B cell (primary cell): ENCODE measurements around the gene DBNDD2. TPM values are rescaled to one million over a fixed set of nuclear protein-coding genes. Genes with fewer than 3 reads are reported as not detected.

Experiments used
- ATAC-seq: fragments of 200-7000 bp; cut with Tn5 transposase; one replicate; pipeline ENCODE4 v1.10.0; 2021; ENCODE audit warnings: low read depth, mild to moderate bottlenecking, moderate number of reproducible peaks, moderate library complexity
- CTCF ChIA-PET: fragments of 350-600 bp; sonication (Branson Sonifier 250); formaldehyde crosslinking; loops from one replicate; lab custom pipeline; 2021; ENCODE audit warnings: antibody characterized with exemption, inconsistent platforms; lab: Charles Lee
- POLR2A ChIA-PET: fragments of 350-600 bp; sonication (Branson Sonifier 250); formaldehyde crosslinking; loops from one replicate; lab custom pipeline; 2021; ENCODE audit warnings: antibody characterized with exemption; lab: Charles Lee
- DNase-seq: peaks from one replicate; pipeline ENCODE4 v3.0.0; 2013
- H2AFZ ChIP-seq: 2 replicates; pipeline ENCODE4 v1.6.1; 2012; ENCODE audit warnings: mild to moderate bottlenecking, low read depth, low read length; ENCODE audit not compliant: insufficient read depth, poor library complexity, severe bottlenecking
- H3K27ac ChIP-seq, 2 donors: 1 replicate in 1 of 2; 2 replicates in 1 of 2; pipeline ENCODE4 v1.5.1; 2012 to 2013; ENCODE audit warnings: low read length in 2 of 2, mild to moderate bottlenecking in 2 of 2, moderate library complexity in 1 of 2
- H3K27me3 ChIP-seq, 4 experiments: fragments of 200-600 bp in 1 of 4; sonication (generic) in 1 of 4; replicated peaks in 1 of 4; 1 replicate in 2 of 4; 2 replicates in 2 of 4; pipeline versions ENCODE4 v1.6.1 to v1.7.0; 2013 to 2016; ENCODE audit warnings: low read length in 3 of 4, mild to moderate bottlenecking in 2 of 4, mixed read lengths in 1 of 4, moderate library complexity in 1 of 4; ENCODE audit not compliant: insufficient read depth in 4 of 4, control insufficient read depth in 3 of 4; ENCODE audit errors: control extremely low read depth in 1 of 4
- H3K36me3 ChIP-seq, 2 experiments: replicated peaks in 1 of 2; 1 replicate in 1 of 2; 2 replicates in 1 of 2; pipeline versions ENCODE4 v1.6.1 to v1.7.1; 2013; ENCODE audit warnings: low read length in 1 of 2; ENCODE audit not compliant: insufficient read depth in 2 of 2, control insufficient read depth in 1 of 2; ENCODE audit errors: control extremely low read depth in 1 of 2, extremely low read depth in 1 of 2
- H3K4me1 ChIP-seq, 2 donors: fragments of 200-600 bp in 1 of 2; sonication (generic) in 1 of 2; 1 replicate in 1 of 2; 2 replicates in 1 of 2; pipeline versions ENCODE4 v1.5.1 to v1.6.1; 2013 to 2017; ENCODE audit warnings: low read length in 2 of 2; ENCODE audit not compliant: control insufficient read depth in 2 of 2, insufficient read depth in 2 of 2
- H3K4me2 ChIP-seq: replicated peaks from 2 replicates; pipeline ENCODE3; 2012; ENCODE audit warnings: mild to moderate bottlenecking, low read depth, low read length; ENCODE audit not compliant: poor library complexity, severe bottlenecking
- H3K4me3 ChIP-seq, 5 experiments: fragments of 200-600 bp in 1 of 5; sonication (generic) in 1 of 5; 1 replicate in 3 of 5; 2 replicates in 2 of 5; pipeline versions ENCODE4 v1.5.1 to v1.7.0; 2011 to 2016; ENCODE audit warnings: low read length in 4 of 5, mild to moderate bottlenecking in 4 of 5, low read depth in 2 of 5, control low read depth in 1 of 5, moderate library complexity in 1 of 5; ENCODE audit not compliant: insufficient read depth in 1 of 5; ENCODE audit errors: control extremely low read depth in 1 of 5, extremely low read depth in 1 of 5
- H3K79me2 ChIP-seq: fragments of 200-600 bp; sonication (generic); one replicate; pipeline ENCODE4 v1.6.0; 2016; ENCODE audit warnings: low read length; ENCODE audit not compliant: control insufficient read depth, insufficient read depth
- H3K9ac ChIP-seq: fragments of 200-600 bp; sonication (generic); 2 replicates; pipeline ENCODE4 v1.6.1; 2017; ENCODE audit warnings: mild to moderate bottlenecking, low read length, moderate library complexity
- H3K9me3 ChIP-seq, 3 donors: one replicate each; pipeline versions ENCODE4 v1.6.1 to v1.7.1; 2013; ENCODE audit warnings: low read length in 2 of 3; ENCODE audit not compliant: control insufficient read depth in 2 of 3, insufficient read depth in 1 of 3; ENCODE audit errors: control extremely low read depth in 1 of 3
- H4K20me1 ChIP-seq: 2 replicates; pipeline ENCODE4 v1.6.0; 2012; ENCODE audit warnings: mild to moderate bottlenecking, low read length; ENCODE audit not compliant: insufficient read depth, control insufficient read depth, poor library complexity, severe bottlenecking
- H3K27ac Mint-ChIP-seq: one replicate; pipeline ENCODE4 v1.8.0; 2021; ENCODE audit warnings: mixed read lengths
- H3K27me3 Mint-ChIP-seq: one replicate; pipeline ENCODE4 v1.8.0; 2021; ENCODE audit warnings: mixed read lengths
- H3K4me1 Mint-ChIP-seq: one replicate; pipeline ENCODE4 v1.8.0; 2021; ENCODE audit warnings: mixed read lengths
- H3K4me3 Mint-ChIP-seq: one replicate; pipeline ENCODE4 v1.8.0; 2021; ENCODE audit warnings: mixed read lengths
- H3K9me3 Mint-ChIP-seq: one replicate; pipeline ENCODE4 v1.8.0; 2022; ENCODE audit warnings: mixed read lengths; ENCODE audit not compliant: insufficient read depth
- EZH2 ChIP-seq: IDR thresholded peaks from 2 replicates; pipeline ENCODE4 v1.6.1; 2012; ENCODE audit warnings: borderline replicate concordance, low read depth, mild to moderate bottlenecking, moderate library complexity, low read length; ENCODE audit not compliant: insufficient read depth, poor library complexity, severe bottlenecking
- WGBS: methylation state at CpG from one replicate; pipeline ENCODE4 v1.1.5; 2013; ENCODE audit warnings: missing lambda C conversion rate; ENCODE audit not compliant: insufficient coverage; 5-methylcytosine and 5-hydroxymethylcytosine counted together
- intact Hi-C: fragments of 100-400 bp; cut with micrococcal nuclease; formaldehyde crosslinking; loops from one replicate; pipeline ENCODE4 v1.10.0; 2022
- polyA plus RNA-seq: library from polyadenylated mRNA; depleted of rRNA; stranded (reverse); fragments of >200 nt; gene quantifications from 2 replicates; pipeline ENCODE4 v1.2.3, GENCODE V29; 2012
- total RNA-seq, 2 donors: library from RNA; stranded (reverse); fragments of 120-200 nt in 1 of 2; gene quantifications; 1 replicate in 1 of 2; 2 replicates in 1 of 2; pipeline versions ENCODE4 v1.2.3 to v1.2.4, GENCODE V29; 2013 to 2022
- TF ChIP-seq, protein P1 (sequence below): fragments of 200-600 bp; IDR thresholded peaks from one replicate; pipeline ENCODE4 v1.8.0; 2022; ENCODE audit warnings: antibody characterized with exemption, mild to moderate bottlenecking

DBNDD2 gene
- total and polyA plus RNA-seq, 2 donors (not counting 1 experiment from before 2014, with no cell fraction given): 3.1 to 3.6 TPM

- ChIA-PET CTCF (interaction anchor here (7.6 to 15.7 kb wide), 2 partner anchors 13 to 63 kb away, joined by 98 to 814 read pairs; partner anchors contain the start of genes PIGT, SYS1 and TP53TG5), POLR2A (interaction anchor here (0.7 to 1.0 kb wide), 2 partner anchors 63 to 69 kb away, joined by 3 read pairs; partner anchors contain the start of gene SYS1)
- no peaks in the 10 kb centered on the region for H3K27me3 Mint-ChIP-seq
- 0% methylated on average over 3 of the region's 5 CpGs for whole genome bisulfite sequencing
- H3K4me3 Mint-ChIP-seq: peak overlapping the region; percentile 52
- peak overlapping the region; percentile 76 for H3K27ac Mint-ChIP-seq
- DNase-seq (peak; percentile 85), ATAC-seq (peak; percentile 65)
- Histone ChIP-seq H3K9ac (no peak overlapping the region), H3K4me3 (peak overlapping the region in 1 of 5 experiments; percentile 16), H2AFZ (no peak overlapping the region), H3K36me3 (peaks cover 1 to 5% of the 10 kb centered on the region in 2 experiments), H3K4me1 (peaks cover 33 to 39% of the 10 kb centered on the region in 2 donors), H3K9me3 (peaks cover 0 to 4% (median 2%) of the 10 kb centered on the region in 3 donors), H3K27ac (peak overlapping the region in 1 of 2 donors; percentile 55), H3K27me3 (no peaks in the 10 kb centered on the region), H3K79me2 (no peaks in the 10 kb centered on the region), H3K4me2 (peak overlapping the region; percentile 51), H4K20me1 (no peaks in the 10 kb centered on the region)
- intact Hi-C loops: loop anchor here (1.0 kb wide), 1 partner anchor 16 kb away; the partner anchor contains the start of gene PIGT
- no peak for TF ChIP-seq EZH2
- TF ChIP-seq, protein P1, sequence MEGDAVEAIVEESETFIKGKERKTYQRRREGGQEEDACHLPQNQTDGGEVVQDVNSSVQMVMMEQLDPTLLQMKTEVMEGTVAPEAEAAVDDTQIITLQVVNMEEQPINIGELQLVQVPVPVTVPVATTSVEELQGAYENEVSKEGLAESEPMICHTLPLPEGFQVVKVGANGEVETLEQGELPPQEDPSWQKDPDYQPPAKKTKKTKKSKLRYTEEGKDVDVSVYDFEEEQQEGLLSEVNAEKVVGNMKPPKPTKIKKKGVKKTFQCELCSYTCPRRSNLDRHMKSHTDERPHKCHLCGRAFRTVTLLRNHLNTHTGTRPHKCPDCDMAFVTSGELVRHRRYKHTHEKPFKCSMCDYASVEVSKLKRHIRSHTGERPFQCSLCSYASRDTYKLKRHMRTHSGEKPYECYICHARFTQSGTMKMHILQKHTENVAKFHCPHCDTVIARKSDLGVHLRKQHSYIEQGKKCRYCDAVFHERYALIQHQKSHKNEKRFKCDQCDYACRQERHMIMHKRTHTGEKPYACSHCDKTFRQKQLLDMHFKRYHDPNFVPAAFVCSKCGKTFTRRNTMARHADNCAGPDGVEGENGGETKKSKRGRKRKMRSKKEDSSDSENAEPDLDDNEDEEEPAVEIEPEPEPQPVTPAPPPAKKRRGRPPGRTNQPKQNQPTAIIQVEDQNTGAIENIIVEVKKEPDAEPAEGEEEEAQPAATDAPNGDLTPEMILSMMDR: no peak
- peaks cover 2% of the 10 kb centered on the region for H3K9me3 Mint-ChIP-seq
- peaks cover 36% of the 10 kb centered on the region for H3K4me1 Mint-ChIP-seq
Observed at GRCh38 chr20:45432294-45432693, 24.2 kb downstream of the DBNDD2 start.

DNA sequence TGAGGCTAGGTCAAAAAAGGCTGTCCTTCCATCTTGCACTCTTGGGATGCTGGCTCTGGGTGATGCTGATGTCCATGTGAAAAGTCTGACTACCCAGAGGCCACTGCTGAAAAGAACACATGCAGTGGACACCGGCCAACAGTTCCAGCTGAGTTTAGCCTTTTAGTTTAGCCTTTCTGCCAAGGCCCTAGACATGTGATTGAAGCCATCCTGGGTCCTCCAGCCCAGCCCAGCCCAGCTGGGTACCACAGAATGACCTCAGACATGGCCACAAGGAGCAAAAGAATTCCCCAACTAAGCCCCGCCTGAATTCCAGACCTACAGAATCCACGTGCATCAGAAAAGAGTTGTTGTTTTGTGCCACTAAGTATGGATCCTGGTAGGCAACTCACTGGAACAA is 25.2 kb downstream of the DBNDD2 start:
- Histone ChIP-seq H3K4me1 (peaks cover 33 to 39% of the 10 kb centered on the region in 2 donors), H3K4me2 (no peak overlapping the region), H3K79me2 (no peaks in the 10 kb centered on the region), H3K27ac (no peak overlapping the region), H3K9me3 (peaks cover 0 to 4% (median 2%) of the 10 kb centered on the region in 3 donors), H3K27me3 (no peaks in the 10 kb centered on the region), H3K9ac (no peak overlapping the region), H3K4me3 (no peak overlapping the region), H3K36me3 (peaks cover 0 to under 1% of the 10 kb centered on the region in 2 experiments), H2AFZ (no peak overlapping the region), H4K20me1 (no peaks in the 10 kb centered on the region)
- intact Hi-C loops: no loop called here
- ChIA-PET CTCF (interaction anchor here (7.6 to 15.7 kb wide), 2 partner anchors 14 to 64 kb away, joined by 98 to 814 read pairs; partner anchors contain the start of genes PIGT, SYS1 and TP53TG5), POLR2A (interaction anchor here (0.7 kb wide), 1 partner anchor 70 kb away, joined by 3 read pairs; the partner anchor contains the start of gene SYS1)
- no peaks in the 10 kb centered on the region for H3K27me3 Mint-ChIP-seq
- DNase-seq (no peak), ATAC-seq (no peak)
- TF ChIP-seq, protein P1: no peak
- TF ChIP-seq EZH2: no peak
- 93% methylated on average over 1 of the region's 3 CpGs for WGBS
- H3K9me3 Mint-ChIP-seq: peaks cover 2% of the 10 kb centered on the region
- H3K27ac Mint-ChIP-seq: no peak overlapping the region
- H3K4me1 Mint-ChIP-seq: peaks cover 36% of the 10 kb centered on the region
- H3K4me3 Mint-ChIP-seq: peak overlapping the region; percentile 30
